ENCODE results near the gene RNF151.
"Not testable (repeated sequence)": the region's sequence is repeated elsewhere in the genome, so short reads cannot be mapped to it uniquely, and the experiment has no call there.

The RNF151 gene

GRCh38 chr16:1940273-1941161 is 26.1 kb upstream of the RNF151 start:
- DNase-seq, result no peak

- no peak for DNase-seq
Measured at GRCh38 chr16:1941162-1942046, 25.3 kb upstream of the RNF151 start.

- no peak for DNase-seq
Measured at GRCh38 chr16:1942047-1942809, 24.4 kb upstream of the RNF151 start.

- DNase-seq, result peak; percentile 96
Measured at GRCh38 chr16:1942810-1943726, 23.6 kb upstream of the RNF151 start, which contains the start of gene MSRB1. TSS of gene MSRB1 (minus strand) at chr16:1943199. CDS start at chr16:1943156, 43 bp downstream.

GRCh38 chr16:1944612-1945199 is 21.9 kb upstream of the RNF151 start:
- DNase-seq, result no peak

- DNase-seq, result no peak
Measured at GRCh38 chr16:1945559-1946391, 20.9 kb upstream of the RNF151 start.

- no peak for DNase-seq
Measured at GRCh38 chr16:1946495-1947368, 19.9 kb upstream of the RNF151 start.

- no peak for DNase-seq
Measured at GRCh38 chr16:1947369-1947670, 19.3 kb upstream of the RNF151 start.

- no peak for DNase-seq
Measured at GRCh38 chr16:1949507-1949906, 17.1 kb upstream of the RNF151 start.

GRCh38 chr16:1950047-1950446 is 16.6 kb upstream of the RNF151 start:
- DNase-seq, result no peak

GRCh38 chr16:1950559-1950958 is 16.1 kb upstream of the RNF151 start:
- DNase-seq, result no peak

GRCh38 chr16:1953734-1954133 is 12.9 kb upstream of the RNF151 start:
- no peak for DNase-seq

- not testable (repeated sequence) for DNase-seq
Measured at GRCh38 chr16:1957434-1958142, 9.1 kb upstream of the RNF151 start.

GRCh38 chr16:1958143-1958491 is 8.5 kb upstream of the RNF151 start:
- not testable (repeated sequence) for DNase-seq

- no peak for DNase-seq
Measured at GRCh38 chr16:1958715-1959268, 7.9 kb upstream of the RNF151 start.

- peak; percentile 52 for DNase-seq
Measured at GRCh38 chr16:1959269-1960039, 7.2 kb upstream of the RNF151 start, which contains the start of gene NDUFB10. TSS of gene NDUFB10 (plus strand) at chr16:1959538. CDS start at chr16:1959625, 87 bp downstream.

Measured in amniotic stem cell (primary cell).